Activated gamma-delta T cell (primary cell): ENCODE results near the gene CHD1L.
"Not testable (repeated sequence)": the region's sequence is repeated elsewhere in the genome, so short reads cannot be mapped to it uniquely, and the experiment has no call there.

Source experiments
- DNase-seq: peaks from one replicate; lab custom pipeline; 2025; lab: John Stamatoyannopoulos, UW

Gene CHD1L

GRCh38 chr1:147267711-147268110 is 25.2 kb downstream of the CHD1L start:
- DNase-seq, result no peak

GRCh38 chr1:147270721-147271120 is 28.2 kb downstream of the CHD1L start:
- no peak for DNase-seq

- no peak for DNase-seq
Measured at GRCh38 chr1:147272042-147272441, 29.6 kb downstream of the CHD1L start.

GRCh38 chr1:147273409-147274336 is 31.2 kb downstream of the CHD1L start:
- no peak for DNase-seq

- DNase-seq, result no peak
Measured at GRCh38 chr1:147281950-147282349, 39.5 kb downstream of the CHD1L start.

GRCh38 chr1:147283011-147283410 is 40.5 kb downstream of the CHD1L start:
- DNase-seq, result no peak

GRCh38 chr1:147287133-147287865 is 44.8 kb downstream of the CHD1L start:
- DNase-seq, result no peak

- no peak for DNase-seq
Measured at GRCh38 chr1:147292012-147292411, 49.5 kb downstream of the CHD1L start.

- no peak for DNase-seq
Measured at GRCh38 chr1:147292631-147293251, 50.3 kb downstream of the CHD1L start.

GRCh38 chr1:147297438-147297837 is 55.0 kb downstream of the CHD1L start:
- no peak for DNase-seq

GRCh38 chr1:147305803-147306202 is 63.3 kb downstream of the CHD1L start:
- not testable (repeated sequence) for DNase-seq

- no peak for DNase-seq
Measured at GRCh38 chr1:147316968-147317367, 74.5 kb downstream of the CHD1L start.

- not testable (repeated sequence) for DNase-seq
Measured at GRCh38 chr1:147326933-147327687, 84.6 kb downstream of the CHD1L start.

- no peak for DNase-seq
Measured at GRCh38 chr1:147334292-147334691, 91.8 kb downstream of the CHD1L start.

GRCh38 chr1:147336291-147336690 is 93.8 kb downstream of the CHD1L start:
- no peak for DNase-seq

GRCh38 chr1:147337040-147337630 is 94.7 kb downstream of the CHD1L start:
- no peak for DNase-seq

- DNase-seq, result no peak
Measured at GRCh38 chr1:147338571-147338970, 96.1 kb downstream of the CHD1L start.

GRCh38 chr1:147341246-147341645 is 98.8 kb downstream of the CHD1L start:
- no peak for DNase-seq
